ENCODE results near the gene CADM1. TPM values are rescaled to one million over a fixed set of nuclear protein-coding genes. Genes with fewer than 3 reads are reported as not detected.

Gene CADM1
- total RNA-seq, 2 donors from 2014 or later = 49.6 to 137 TPM

GRCh38 chr11:115298300-115299012, 205.8 kb downstream of the CADM1 start:
- no peaks in the 10 kb centered on the region for H3K27me3 ChIP-seq (replicated peaks; ENCODE audit: insufficient read depth)
- WGBS = 89% methylated on average over 8 of the region's 8 CpGs
- intact Hi-C loops (cut with DNase I) = no loop called here
- TF ChIP-seq CTCF (IDR thresholded peaks at IDR 0.05) (no peak), POLR2A (IDR thresholded peaks at IDR 0.05) (no peak), POLR2AphosphoS5 (IDR thresholded peaks at IDR 0.05) (no peak)
- H3K36me3 ChIP-seq = no peaks in the 10 kb centered on the region
- no peak overlapping the region for H3K4me3 ChIP-seq
- no peak overlapping the region for H3K27ac ChIP-seq
- no peaks in the 10 kb centered on the region for H3K4me1 ChIP-seq (replicated peaks)
- no peak for DNase-seq (ENCODE audit: low spot score)
- no peaks in the 10 kb centered on the region for H3K9me3 ChIP-seq

GRCh38 chr11:115297330-115297729, 206.9 kb downstream of the CADM1 start:
- intact Hi-C loops (cut with DNase I) = no loop called here
- no peak for TF ChIP-seq CTCF (IDR thresholded peaks at IDR 0.05)
- no peak for TF ChIP-seq POLR2A (IDR thresholded peaks at IDR 0.05)
- TF ChIP-seq POLR2AphosphoS5 (IDR thresholded peaks at IDR 0.05) = no peak
- DNase-seq (ENCODE audit: low spot score) = no peak
- H3K9me3 ChIP-seq = no peaks in the 10 kb centered on the region
- no peaks in the 10 kb centered on the region for H3K4me1 ChIP-seq (replicated peaks)
- H3K27me3 ChIP-seq (replicated peaks; ENCODE audit: insufficient read depth) = no peaks in the 10 kb centered on the region
- 50% methylated on average over 4 of the region's 4 CpGs for WGBS
- no peak overlapping the region for H3K27ac ChIP-seq
- no peak overlapping the region for H3K4me3 ChIP-seq
- H3K36me3 ChIP-seq = no peaks in the 10 kb centered on the region

- no peak for TF ChIP-seq POLR2A (IDR thresholded peaks at IDR 0.05)
- TF ChIP-seq POLR2AphosphoS5 (IDR thresholded peaks at IDR 0.05) = no peak
- no peak for TF ChIP-seq CTCF (IDR thresholded peaks at IDR 0.05)
- Histone ChIP-seq H3K4me3 (no peak overlapping the region), H3K36me3 (no peaks in the 10 kb centered on the region), H3K9me3 (no peaks in the 10 kb centered on the region), H3K27ac (no peak overlapping the region), H3K27me3 (replicated peaks; ENCODE audit: insufficient read depth) (no peaks in the 10 kb centered on the region), H3K4me1 (replicated peaks) (no peaks in the 10 kb centered on the region)
- intact Hi-C loops (cut with DNase I) = no loop called here
- no peak for DNase-seq (ENCODE audit: low spot score)
- 79% methylated on average over 3 of the region's 3 CpGs for whole genome bisulfite sequencing
Observed at GRCh38 chr11:115291325-115291724, 212.9 kb downstream of the CADM1 start.

- intact Hi-C loops (cut with DNase I) = no loop called here
- no peak for DNase-seq (ENCODE audit: low spot score)
- Histone ChIP-seq H3K27me3 (replicated peaks; ENCODE audit: insufficient read depth) (no peaks in the 10 kb centered on the region), H3K4me3 (no peak overlapping the region), H3K27ac (no peak overlapping the region), H3K36me3 (no peaks in the 10 kb centered on the region), H3K4me1 (replicated peaks) (no peaks in the 10 kb centered on the region), H3K9me3 (no peaks in the 10 kb centered on the region)
- 46% methylated on average over 6 of the region's 6 CpGs for WGBS
- TF ChIP-seq CTCF (IDR thresholded peaks at IDR 0.05) (no peak), POLR2A (IDR thresholded peaks at IDR 0.05) (no peak), POLR2AphosphoS5 (IDR thresholded peaks at IDR 0.05) (no peak)
Observed at GRCh38 chr11:115290893-115291292, 213.3 kb downstream of the CADM1 start.

- intact Hi-C loops (cut with DNase I) = no loop called here
- no peaks in the 10 kb centered on the region for H3K9me3 ChIP-seq
- DNase-seq (ENCODE audit: low spot score) = no peak
- no peaks in the 10 kb centered on the region for H3K36me3 ChIP-seq
- no peak overlapping the region for H3K27ac ChIP-seq
- TF ChIP-seq CTCF (IDR thresholded peaks at IDR 0.05) = no peak
- no peak for TF ChIP-seq POLR2A (IDR thresholded peaks at IDR 0.05)
- no peak for TF ChIP-seq POLR2AphosphoS5 (IDR thresholded peaks at IDR 0.05)
- no peaks in the 10 kb centered on the region for H3K27me3 ChIP-seq (replicated peaks; ENCODE audit: insufficient read depth)
- WGBS = 42% methylated on average over 1 of the region's 1 CpG
- H3K4me3 ChIP-seq = no peak overlapping the region
- H3K4me1 ChIP-seq (replicated peaks) = no peaks in the 10 kb centered on the region
Observed at GRCh38 chr11:115290479-115290878, 213.7 kb downstream of the CADM1 start.

Data from prostate gland (tissue), 2 donors.